ENCODE results near the gene TCF25.

DNA sequence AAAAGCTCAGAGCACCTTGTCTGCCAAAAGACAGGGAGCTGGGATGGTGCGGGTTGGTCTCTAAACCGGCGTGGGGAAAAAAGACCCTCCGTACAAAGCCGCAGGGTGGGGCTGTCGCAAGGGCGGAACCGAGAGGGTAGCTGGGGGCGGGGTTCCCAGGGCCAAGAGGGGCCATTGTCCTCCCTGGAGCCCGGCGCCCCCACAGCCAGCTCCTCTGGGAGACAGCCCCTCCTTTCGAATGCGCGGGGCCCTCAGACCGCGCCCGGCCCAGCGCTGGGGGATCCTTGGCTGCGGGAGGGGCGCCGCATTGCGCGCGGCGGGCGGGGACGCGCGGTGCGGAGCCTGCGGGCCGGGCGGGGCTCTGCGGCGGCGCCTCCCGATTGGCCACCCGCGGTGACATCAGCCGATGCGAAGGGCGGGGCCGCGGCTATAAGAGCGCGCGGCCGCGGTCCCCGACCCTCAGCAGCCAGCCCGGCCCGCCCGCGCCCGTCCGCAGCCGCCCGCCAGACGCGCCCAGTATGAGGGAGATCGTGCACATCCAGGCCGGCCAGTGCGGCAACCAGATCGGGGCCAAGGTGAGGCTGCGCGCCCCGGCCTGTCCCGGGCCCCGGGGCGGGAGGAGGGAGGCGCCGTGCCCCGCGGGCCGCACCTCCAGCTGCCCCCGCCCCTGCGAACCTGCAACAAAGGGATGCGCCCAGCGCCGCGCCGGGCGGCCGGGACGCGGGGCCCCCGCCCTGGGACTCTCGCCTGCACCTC is 49.7 kb downstream of the TCF25 start, which contains the start of gene TUBB3:
- TF ChIP-seq POLR2AphosphoS5 (IDR thresholded peaks at IDR 0.05): peak; percentile 54 to 62 (median 55)
- TF ChIP-seq, protein P1, sequence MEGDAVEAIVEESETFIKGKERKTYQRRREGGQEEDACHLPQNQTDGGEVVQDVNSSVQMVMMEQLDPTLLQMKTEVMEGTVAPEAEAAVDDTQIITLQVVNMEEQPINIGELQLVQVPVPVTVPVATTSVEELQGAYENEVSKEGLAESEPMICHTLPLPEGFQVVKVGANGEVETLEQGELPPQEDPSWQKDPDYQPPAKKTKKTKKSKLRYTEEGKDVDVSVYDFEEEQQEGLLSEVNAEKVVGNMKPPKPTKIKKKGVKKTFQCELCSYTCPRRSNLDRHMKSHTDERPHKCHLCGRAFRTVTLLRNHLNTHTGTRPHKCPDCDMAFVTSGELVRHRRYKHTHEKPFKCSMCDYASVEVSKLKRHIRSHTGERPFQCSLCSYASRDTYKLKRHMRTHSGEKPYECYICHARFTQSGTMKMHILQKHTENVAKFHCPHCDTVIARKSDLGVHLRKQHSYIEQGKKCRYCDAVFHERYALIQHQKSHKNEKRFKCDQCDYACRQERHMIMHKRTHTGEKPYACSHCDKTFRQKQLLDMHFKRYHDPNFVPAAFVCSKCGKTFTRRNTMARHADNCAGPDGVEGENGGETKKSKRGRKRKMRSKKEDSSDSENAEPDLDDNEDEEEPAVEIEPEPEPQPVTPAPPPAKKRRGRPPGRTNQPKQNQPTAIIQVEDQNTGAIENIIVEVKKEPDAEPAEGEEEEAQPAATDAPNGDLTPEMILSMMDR (IDR thresholded peaks at IDR 0.05 in 8 of 11, conservative IDR thresholded peaks at IDR 0.05 in 3 of 11): no peak
- TF ChIP-seq POLR2A (IDR thresholded peaks at IDR 0.05): no peak

All from spleen (tissue), 7 donors.